NCI-H345 treated with DMSO at 0.1 percent for 48 hours (cell line): Measurements from ENCODE around the gene MPL.
"Not testable (repeated sequence)": the region's sequence is repeated elsewhere in the genome, so short reads cannot be mapped to it uniquely, and the experiment has no call there.

Experiments
- DNase-seq: peaks from one replicate; lab custom pipeline; 2025; ENCODE audit not compliant: unreplicated experiment; lab: John Stamatoyannopoulos, UW

Gene MPL

DNA sequence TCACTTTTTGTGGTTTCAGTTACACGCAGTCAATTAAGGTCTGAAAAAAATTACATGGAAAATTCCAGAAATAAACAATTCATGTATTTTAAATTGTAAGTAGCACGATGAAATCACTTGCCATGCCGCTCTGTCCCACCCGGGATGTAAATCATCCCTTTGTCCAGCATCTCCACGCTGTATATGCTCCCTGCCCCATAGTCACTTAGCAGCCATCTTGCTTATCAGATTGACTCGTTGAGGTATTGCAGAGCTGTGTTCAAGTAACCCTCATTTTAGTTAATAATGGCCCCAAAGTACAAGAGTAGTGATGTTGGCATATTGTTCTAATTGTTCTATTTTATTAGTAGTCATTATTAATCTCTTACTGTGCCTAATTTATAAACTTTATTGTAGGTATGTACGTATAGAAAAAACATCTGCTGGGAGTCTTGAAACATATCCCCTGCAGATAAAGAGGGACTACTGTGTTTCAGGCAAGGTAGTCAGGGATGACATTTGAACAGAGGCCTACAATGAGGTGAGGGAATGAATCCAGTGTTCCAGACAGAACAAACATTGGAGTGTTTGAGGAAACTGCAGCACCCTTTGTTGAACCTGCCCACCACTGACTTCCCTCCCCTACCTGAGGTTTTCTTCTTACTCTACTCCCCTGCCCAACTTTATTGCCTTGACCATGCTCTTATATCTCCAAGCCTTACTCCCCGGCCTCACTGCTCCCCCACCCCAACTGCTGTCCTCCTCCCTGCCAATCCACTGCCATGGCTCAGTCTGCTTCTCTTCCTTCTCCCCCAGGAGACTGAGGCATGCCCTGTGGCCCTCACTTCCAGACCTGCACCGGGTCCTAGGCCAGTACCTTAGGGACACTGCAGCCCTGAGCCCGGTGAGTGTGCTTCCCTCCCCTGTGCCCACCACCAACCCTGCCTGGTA, 14.1 kb downstream of the MPL start:
- DNase-seq = no peak

DNA sequence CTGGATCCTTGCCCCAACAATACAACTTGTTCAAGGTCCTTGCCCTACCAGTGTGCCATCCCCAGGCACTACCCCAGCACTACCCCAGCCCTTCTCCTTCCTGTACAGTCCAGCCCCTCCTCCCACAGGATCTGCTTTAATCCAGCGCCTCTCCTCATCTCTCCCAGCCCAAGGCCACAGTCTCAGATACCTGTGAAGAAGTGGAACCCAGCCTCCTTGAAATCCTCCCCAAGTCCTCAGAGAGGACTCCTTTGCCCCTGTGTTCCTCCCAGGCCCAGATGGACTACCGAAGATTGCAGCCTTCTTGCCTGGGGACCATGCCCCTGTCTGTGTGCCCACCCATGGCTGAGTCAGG, 14.7 kb downstream of the MPL start:
- no peak for DNase-seq

DNA sequence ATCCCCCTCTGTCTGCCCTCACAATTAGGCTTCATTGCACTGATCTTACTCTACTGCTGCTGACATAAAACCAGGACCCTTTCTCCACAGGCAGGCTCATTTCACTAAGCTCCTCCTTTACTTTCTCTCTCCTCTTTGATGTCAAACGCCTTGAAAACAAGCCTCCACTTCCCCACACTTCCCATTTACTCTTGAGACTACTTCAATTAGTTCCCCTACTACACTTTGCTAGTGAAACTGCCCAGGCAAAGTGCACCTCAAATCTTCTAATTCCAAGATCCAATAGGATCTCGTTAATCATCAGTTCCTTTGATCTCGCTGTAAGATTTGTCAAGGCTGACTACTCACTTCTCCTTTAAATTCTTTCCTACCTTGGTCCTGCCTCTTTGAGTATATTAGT, 15.3 kb downstream of the MPL start:
- DNase-seq = no peak

DNA sequence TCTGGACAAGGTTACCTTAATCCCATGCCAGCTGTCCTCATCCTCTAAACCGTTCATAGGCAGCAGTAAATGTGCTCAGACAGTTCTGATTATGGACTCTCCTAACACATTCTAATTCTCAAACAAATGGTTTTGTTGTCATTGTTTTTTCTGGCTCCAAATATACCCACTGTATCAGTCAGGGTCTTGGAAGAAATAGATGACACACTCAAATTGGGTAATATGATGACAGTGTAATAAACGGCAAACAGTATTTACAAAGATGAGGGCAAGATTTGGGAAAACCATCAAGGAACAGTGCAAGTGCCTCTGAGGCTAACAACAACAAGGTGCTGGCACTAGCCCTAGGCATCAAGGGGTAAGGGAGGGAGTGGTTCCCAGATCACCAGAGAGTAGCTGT, 16.9 kb downstream of the MPL start:
- no peak for DNase-seq

DNA sequence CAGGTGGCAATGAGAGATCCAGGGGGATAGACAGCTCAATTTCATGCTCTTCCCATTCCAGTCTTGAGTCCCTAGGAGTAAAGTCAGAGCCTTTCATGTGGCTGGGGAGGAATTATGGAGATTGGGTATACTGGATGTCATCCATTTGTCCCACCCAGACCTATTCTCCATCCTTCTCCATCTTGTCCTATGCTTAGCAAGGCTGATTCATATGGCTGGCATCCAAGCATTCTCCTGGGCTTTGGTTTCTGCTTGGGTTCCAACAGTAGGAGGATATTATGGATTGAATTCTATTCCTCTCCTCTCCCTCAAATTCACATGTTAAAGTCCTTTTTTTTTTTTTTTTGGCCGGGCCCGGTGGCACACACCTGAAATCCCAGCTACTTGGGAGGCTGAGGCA, 17.3 kb downstream of the MPL start:
- no peak for DNase-seq

DNA sequence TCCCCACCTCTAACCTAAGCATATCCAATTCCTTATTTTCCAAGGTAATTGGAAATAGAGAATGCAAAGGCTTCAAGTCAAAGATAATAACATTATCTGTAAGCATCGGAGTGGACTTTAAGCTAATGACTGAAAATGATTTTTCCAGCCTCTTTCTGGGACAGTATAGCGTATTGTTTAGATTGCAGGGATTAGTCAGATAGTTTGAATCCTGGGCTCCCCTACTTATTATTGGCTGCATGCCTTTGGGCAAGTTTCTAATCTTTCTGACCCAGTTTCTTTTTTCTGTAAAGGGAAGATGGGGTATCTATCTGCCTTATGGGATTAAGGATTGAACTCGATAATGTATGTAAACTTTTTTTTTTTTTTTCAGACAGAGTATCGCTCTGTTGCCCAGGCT, 19.6 kb downstream of the MPL start:
- no peak for DNase-seq

DNA sequence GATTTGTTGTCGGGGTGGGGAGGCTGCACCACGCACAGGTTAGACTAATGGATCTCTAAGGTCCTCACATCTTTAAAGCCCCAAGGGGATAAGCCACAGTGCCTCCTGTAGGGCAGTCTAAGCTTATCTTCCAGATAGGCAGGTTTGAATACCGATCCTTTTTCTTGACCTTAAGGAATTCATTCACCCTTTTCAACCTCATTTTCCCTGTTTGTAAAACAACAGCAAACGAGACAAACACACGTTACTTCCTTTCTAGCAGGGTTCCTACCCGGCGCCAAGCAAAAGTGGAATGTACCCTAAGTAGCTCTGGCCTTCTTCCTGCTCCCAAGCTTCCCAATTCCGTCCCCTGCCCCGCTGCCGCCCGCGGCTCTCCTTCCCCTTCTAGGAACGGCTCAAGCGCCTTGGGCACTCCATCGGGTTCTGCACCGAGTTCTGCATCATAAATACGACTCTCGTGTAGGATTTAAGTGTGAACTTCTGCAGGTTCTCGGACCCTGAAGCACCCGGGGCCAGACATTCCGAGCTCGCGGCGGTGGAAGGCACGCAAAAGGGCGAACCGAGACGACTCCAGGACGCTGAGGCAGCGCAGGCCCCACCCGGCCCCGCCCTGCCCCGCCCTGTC, 20.6 kb downstream of the MPL start:
- no peak for DNase-seq

DNA sequence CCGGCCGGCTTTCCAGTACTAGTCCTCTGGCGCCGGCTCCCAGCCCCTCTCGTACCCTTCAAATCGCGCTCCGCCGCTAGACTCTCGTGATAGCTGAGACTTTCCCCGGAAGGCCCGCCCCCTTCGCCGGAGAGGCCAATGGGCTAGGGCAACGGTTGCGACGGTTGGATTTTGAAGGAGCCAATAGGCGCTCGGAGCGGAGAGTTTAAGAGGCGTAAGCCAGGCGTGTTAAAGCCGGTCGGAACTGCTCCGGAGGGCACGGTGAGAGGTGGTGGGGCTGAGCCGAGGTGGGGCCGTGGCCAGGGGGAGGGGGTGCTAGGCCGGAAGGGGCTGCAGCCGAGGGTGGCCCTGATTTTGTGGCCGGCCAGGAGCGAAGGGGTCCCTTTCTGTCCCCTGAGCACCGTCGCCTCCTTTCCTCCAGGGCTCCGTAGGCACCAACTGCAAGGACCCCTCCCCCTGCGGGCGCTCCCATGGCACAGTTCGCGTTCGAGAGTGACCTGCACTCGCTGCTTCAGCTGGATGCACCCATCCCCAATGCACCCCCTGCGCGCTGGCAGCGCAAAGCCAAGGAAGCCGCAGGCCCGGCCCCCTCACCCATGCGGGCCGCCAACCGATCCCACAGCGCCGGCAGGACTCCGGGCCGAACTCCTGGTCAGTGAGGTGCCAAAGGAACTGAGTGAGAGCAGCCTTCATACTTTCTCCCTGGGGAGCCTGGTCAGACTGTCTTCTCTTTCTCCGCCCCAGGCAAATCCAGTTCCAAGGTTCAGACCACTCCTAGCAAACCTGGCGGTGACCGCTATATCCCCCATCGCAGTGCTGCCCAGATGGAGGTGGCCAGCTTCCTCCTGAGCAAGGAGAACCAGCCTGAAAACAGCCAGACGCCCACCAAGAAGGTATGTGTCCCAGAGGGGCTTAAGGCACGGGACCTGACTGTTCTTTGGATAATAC, 21.4 kb downstream of the MPL start, which contains the start of gene CDC20:
CDC20 (plus strand) TSS at position 236 of the 948 bp plus-strand sequence; CDS start at position 471, 235 bp downstream.
- peak; percentile 92 for DNase-seq

DNA sequence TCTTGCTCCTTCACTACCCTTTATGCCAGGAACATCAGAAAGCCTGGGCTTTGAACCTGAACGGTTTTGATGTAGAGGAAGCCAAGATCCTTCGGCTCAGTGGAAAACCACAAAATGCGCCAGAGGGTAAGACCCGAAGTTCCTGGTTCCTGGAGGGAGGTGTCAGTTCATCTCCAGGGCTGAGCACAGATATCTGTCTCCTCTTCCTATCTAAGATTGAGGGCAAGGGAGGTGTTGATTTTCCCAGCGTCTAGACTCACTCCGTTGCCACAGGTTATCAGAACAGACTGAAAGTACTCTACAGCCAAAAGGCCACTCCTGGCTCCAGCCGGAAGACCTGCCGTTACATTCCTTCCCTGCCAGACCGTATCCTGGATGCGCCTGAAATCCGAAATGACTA, 22.1 kb downstream of the MPL start:
- DNase-seq = no peak

DNA sequence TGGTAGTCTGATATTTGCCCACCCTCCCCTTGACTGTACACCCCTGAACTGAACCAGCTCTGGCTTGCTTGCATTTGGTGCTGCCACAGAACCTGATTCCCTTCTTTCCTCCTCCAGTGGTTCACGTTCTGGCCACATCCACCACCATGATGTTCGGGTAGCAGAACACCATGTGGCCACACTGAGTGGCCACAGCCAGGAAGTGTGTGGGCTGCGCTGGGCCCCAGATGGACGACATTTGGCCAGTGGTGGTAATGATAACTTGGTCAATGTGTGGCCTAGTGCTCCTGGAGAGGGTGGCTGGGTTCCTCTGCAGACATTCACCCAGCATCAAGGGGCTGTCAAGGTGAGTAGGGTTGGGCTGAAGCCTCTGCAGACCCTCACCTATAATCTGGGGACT, 23.0 kb downstream of the MPL start:
- DNase-seq = no peak

DNA sequence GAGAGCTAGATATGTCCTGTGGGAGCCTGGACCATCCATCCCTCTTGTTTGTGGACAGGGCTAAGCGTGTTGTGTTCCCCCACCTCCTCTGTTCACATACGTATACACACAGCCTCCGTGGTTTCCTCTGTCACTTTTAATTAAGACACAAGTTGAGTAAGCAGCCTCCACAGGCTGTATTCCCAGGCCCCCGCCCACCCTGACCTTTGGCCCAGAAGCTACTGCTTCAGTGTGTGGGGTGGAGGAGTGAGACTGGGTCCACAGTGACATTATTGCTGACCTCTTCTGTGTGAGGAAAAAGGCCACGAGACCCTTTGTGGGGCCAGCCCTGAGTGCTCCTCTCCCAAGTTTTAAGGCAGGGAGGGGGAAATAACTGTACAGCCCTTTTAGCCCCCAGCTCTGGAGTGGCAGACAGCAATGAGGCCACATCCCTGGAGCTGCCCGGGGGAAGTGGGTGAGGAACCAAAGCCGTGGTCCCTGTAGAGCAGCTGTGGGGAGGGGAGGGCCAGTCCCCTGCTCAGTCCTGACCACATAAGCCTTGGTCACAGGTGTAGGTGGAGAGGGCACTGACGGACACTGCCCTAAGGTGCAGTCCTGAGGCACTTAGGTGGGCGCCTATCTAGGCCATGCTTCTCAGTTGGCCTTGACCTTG, 25.8 kb downstream of the MPL start:
- no peak for DNase-seq

DNA sequence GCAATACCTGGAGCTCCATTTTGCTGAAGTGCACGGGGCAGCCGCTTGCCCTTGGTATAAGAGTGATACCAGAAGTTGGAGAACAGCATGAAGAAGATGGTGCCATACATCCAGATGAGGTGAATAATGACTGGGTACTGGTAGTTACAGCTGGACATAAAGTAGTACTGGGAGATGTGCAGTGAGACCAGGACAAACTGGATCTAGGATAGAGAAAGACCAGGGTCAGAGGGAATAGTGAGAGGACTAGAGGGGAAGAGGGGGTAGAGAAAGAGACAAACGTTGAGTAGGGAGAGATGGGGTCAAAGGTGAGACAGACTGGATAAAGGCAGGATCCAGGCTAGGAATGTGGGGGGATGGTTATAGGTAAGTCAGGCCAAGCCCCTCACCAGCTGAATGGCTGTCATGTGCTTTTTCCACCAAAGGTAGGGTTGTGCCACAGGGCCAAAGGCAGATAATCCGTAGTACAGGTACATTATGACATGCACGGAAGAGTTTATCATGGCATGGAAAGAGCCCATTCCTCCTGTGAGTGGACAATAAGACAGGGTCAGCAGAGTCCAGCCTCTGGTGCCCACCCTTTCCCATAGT, 26.4 kb downstream of the MPL start:
- no peak for DNase-seq

DNA sequence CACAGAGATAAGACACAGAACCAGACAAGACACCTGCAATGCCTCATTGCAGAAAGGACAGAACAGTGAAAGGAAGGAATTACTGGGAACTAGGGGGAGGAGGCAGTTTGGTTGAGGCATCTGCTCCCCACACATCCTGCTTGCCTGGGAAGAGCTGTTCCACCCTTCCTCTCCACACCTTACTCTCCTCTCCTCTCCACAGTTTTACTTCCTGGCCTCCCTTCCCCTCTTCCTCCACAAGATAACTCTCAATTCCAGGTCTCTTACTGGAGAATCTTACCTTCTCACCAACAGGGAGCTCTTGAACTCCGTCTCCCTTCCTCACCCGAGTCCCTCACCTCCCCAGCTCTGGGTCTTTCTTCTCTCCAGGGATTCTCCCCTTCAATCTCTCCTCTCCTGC, 28.1 kb downstream of the MPL start:
- no peak for DNase-seq

DNA sequence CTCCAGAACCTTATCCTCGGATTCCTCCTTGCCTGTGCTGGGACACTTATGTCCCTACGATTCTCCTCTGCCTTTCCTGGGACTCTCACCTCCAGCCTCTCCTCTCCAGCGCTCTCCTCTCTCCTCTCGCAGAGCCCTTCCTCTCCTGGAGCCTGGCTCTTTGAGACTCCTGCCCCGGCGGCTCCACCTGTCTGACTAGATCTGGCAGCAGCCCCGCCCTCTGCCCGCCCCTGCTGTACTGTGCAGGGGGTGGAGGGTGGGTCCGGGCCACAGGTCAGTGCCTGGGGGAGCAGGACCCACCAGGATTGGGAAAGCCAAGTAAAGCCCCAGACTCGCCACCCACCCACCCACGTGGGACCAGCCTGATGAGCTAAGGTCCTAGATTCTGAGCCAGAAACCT, 28.6 kb downstream of the MPL start:
- DNase-seq = no peak

DNA sequence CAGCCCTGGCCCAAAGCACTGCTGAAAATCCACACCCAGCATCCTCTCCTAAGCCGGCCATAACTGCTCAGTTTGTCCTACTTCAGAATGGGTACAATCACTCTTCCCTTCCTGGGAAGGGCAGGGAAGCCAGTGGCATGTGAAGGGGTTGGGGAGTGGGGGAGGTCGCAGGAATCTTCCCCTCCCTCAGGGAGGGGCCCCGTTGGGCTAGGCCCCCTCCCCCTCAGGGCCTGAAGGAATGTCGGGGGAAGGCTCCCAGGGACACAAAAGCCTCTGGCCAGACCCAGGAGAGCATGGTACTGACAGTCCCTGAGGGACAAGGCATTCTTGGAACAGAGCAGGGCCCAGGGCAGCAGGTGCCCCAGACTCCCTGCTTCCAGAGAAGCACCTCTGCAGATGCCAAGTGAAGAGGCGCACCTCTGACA, 29.0 kb downstream of the MPL start:
- no peak for DNase-seq

DNA sequence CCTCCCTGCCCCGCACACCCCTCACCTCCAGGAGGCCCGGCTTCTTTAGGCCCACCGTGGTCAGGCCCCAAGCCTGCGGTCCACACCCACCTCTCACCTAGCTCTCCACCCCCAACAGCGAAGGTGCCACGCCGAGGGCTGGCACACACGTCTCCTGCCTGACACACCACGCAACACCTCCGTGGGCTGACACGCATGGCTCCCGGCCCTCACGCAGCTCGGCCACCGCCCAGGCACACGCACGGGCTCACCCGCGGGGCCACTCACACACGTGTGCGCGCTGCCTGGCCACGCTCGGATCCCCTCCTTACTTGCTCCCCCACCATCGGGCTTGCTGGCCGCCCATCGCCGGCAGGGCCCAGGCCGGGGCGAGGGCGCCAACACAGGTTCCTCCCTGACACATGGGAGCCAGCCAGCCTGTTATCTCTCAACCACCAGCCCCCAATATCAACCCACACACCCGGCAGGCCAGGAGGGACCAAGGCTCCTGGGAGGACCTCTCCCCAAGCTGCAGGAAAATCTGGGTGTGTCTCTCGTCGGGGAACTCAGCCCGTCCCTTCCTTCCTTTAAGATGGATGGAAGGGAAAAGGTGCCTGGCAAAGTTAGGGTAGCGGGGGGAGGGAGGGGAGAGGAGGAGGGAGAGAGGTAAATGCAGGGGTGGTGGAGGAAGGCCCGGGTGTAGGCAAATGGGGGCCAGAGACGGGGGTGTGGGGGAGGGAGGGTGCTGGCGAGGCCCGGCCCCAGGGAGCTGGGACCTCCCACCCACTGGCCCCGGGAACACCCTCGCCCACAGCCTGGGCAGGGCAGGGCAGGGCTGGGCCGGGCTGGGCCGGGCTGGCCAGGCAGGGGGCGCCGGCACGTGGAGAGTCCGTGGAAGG, 29.6 kb downstream of the MPL start:
- DNase-seq = no peak

DNA sequence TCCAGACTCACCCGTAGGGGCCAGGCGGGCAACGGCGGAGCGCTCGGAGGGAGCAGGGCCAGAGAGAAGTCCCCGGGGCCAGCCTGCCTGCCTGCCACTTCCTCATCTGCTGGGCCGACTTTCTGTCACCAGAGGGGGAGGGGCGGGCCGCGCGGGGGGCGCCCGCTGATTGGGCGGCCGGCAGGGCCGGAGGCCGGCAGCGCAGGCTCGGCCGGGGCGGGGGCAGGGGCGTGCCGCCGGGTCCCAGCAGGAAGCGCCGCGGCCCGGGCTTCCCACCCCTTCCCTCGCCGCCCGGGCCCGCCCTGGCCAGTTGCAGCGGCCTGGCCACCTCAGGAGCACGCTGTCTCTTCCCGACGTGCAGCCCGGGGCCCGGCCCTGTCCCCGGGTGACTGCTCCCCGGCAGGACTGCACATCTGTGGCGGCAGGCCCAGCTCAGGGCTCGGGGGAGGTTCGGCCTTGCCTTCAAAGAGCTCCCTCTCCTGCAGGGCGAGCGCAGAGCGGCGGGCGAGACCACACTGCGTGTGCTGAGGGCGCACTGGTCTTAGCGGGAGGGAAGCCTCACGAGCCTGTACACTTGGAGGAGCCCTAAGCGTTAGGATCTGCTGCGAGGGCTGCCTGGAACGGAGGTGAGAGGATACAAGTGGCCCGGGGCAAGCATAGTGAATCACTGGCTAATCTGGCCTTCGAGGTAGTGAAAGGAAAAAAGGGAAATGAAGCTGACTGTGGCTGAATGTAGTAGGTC, 30.5 kb downstream of the MPL start, which contains the start of gene ELOVL1:
ELOVL1 (minus strand) TSS at position 108 of the 742 bp plus-strand sequence. CDS start 2,402 bp downstream, outside the sequence.
- peak; percentile 63 for DNase-seq

DNA sequence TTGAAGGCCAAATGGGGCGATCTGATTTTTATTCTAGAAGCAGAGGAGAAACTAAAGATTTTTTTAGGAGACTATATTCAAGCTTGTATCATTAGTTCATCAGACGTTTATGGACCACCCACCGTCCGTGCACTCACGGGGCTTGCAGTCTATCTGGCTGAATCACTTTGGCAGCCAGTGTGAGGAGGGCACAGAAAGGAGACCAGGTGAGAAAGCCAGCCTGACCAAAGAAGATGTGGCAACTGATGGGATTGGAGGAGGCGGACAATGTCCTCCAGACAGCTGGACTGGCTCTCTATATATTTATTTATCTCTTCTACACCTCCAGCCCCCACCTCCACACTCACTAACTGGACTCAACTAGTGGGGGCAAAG, 31.0 kb downstream of the MPL start:
- no peak for DNase-seq

DNA sequence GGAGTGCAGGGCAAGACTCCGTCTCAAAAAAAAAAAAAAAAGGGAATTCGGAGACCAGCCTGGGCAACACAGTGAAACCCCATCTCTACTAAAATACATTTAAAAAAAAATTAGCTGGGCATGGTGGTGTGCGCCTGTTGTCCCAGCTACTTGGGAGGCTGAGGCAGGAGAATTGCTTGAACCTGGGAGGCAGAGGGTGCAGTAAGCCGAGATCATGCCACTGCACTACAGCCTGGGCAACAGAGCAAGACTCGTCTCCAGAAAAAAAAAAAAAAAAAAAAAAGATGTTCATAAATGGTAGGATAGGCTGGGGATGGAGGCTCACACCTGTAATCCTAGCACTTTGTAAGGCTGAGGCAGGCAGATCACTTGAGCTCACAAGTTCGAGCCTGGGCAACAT, 32.2 kb downstream of the MPL start:
- DNase-seq = not testable (repeated sequence)
